ENCODE results near the gene PRX. TPM values are rescaled to one million over a fixed set of nuclear protein-coding genes. Genes with fewer than 3 reads are reported as not detected.

The PRX gene
- total and polyA plus RNA-seq, 2 donors from 2014 or later, result 4.5 to 12.6 TPM

- intact Hi-C loops (cut with DNase I), result no loop called here
- TF ChIP-seq CTCF (IDR thresholded peaks at IDR 0.05; ENCODE audit: borderline replicate concordance, extremely low read depth, insufficient read depth), result no peak
- peak overlapping the region; percentile 55 to 81 for H3K27ac ChIP-seq (ENCODE audit: low read depth in 2 of 2, low read length in 2 of 2)
- H3K27me3 ChIP-seq (ENCODE audit: control insufficient read depth, insufficient read depth, low read length), result no peaks in the 10 kb centered on the region
- DNase-seq (peak; percentile 73 to 91 (median 77)), FAIRE-seq (no peak)
- H3K9me3 ChIP-seq (ENCODE audit: control insufficient read depth in 2 of 3, insufficient read depth in 1 of 3, low read length in 3 of 3), result no peaks in the 10 kb centered on the region
- H3K4me1 ChIP-seq (ENCODE audit: control insufficient read depth in 2 of 3, insufficient read depth in 2 of 3, low read depth in 1 of 3, low read length in 3 of 3), result peaks cover 7 to 10% (median 8%) of the 10 kb centered on the region in 3 donors
- H3K9ac ChIP-seq (ENCODE audit: low read length in 3 of 3), result no peak overlapping the region
- H3K4me3 ChIP-seq (ENCODE audit: low read length in 3 of 3), result no peak overlapping the region
- H3K36me3 ChIP-seq (ENCODE audit: control insufficient read depth in 2 of 3, insufficient read depth in 3 of 3, low read length in 3 of 3), result peaks cover 4 to 20% (median 11%) of the 10 kb centered on the region in 3 donors
These were observed 32.6 kb upstream of the PRX start for GRCh38 chr19:40445780-40446262.

DNA sequence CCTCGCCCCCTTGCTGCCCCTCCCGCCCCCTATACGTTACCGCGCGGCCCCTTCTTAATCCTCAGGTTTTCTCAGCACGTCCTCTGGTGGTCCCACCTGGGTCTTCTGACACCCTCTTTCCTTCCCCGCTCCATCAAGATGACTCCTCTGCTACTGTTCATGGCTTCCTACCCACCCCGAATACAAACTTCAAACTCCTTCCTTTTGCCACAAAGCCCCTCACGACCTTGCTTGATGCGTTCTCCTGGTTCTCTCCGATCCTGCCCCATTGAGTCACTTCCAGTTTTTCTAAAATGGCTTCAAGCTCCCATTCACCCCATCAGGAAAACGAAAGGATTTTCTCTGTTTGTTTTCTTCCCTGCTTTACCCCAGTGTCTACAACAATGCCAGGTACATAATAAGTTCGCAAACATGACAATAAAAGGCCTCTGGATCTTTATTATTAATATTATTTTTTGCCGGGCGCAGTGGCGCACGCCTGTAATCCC, 31.7 kb upstream of the PRX start:
- Histone ChIP-seq H3K36me3 (ENCODE audit: control insufficient read depth in 2 of 3, insufficient read depth in 3 of 3, low read length in 3 of 3) (peaks cover 7 to 25% (median 11%) of the 10 kb centered on the region in 3 donors), H3K9ac (ENCODE audit: low read length in 3 of 3) (peak overlapping the region; percentile 45 to 93 (median 78)), H3K4me3 (ENCODE audit: low read length in 3 of 3) (peak overlapping the region; percentile 64 to 98 (median 77)), H3K27me3 (ENCODE audit: control insufficient read depth, insufficient read depth, low read length) (no peaks in the 10 kb centered on the region), H3K9me3 (ENCODE audit: control insufficient read depth in 2 of 3, insufficient read depth in 1 of 3, low read length in 3 of 3) (no peaks in the 10 kb centered on the region), H3K27ac (ENCODE audit: low read depth in 2 of 2, low read length in 2 of 2) (peak overlapping the region; percentile 96 to 99), H3K4me1 (ENCODE audit: control insufficient read depth in 2 of 3, insufficient read depth in 2 of 3, low read depth in 1 of 3, low read length in 3 of 3) (peaks cover 7 to 10% (median 8%) of the 10 kb centered on the region in 3 donors)
- peak; percentile 29 for TF ChIP-seq CTCF (IDR thresholded peaks at IDR 0.05; ENCODE audit: borderline replicate concordance, extremely low read depth, insufficient read depth)
- FAIRE-seq, result no peak
- no peak for DNase-seq
- intact Hi-C loops (cut with DNase I), result no loop called here

DNA sequence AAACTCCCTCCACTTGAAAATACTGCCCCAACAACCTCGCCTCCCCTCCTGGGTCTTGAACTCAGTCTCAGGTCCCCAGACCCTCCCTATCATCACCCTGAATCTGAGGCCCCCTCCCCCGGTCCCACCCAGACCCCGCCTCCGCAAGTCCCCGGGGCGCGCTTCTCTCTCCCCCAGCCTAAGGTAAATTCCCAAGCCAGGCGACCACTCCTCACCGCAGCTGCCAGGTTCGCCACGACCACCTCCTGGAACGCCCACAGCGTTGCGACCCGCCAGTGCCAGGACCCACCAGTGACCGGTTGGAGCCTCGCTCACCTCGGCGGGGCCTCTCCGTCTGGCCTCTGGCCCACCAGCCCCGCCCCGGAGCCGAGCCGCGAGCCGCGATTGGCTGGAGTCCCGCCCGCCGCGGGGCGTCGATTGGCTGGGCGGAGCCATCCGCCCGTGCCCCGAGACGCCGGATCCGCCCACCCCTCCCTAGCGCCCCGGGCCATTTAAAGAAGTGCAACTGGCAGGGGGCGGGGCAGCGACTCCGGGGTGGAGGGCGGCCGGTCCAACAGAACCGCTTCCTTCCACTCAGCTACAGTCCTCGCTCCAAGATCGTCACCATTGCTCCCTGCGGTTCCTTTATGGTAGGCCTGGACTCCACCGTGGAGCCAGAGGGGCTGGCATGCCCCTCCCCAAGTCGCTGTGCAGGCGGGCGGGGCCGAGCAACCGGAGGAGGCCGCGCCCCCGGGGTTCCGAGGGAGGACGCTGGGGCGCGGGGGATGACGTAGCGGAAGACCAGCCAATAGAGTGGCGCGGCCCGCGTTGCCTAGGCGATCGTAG, 31.0 kb upstream of the PRX start, which contains the start of gene SERTAD3:
TSS of gene SERTAD3 (minus strand) at position 336 of the 825 bp plus-strand sequence. CDS start 2,255 bp downstream, outside the sequence.
- H3K27ac ChIP-seq (ENCODE audit: low read depth in 2 of 2, low read length in 2 of 2), result peak within 1 kb of the TSS; percentile 96 to 99
- peak; percentile 97 to 99 (median 99) for DNase-seq
- no peak for TF ChIP-seq CTCF (IDR thresholded peaks at IDR 0.05; ENCODE audit: borderline replicate concordance, extremely low read depth, insufficient read depth)
- intact Hi-C loops (cut with DNase I), result no loop called here
- FAIRE-seq, result no peak
- peaks cover 7 to 10% (median 8%) of the 10 kb centered on the region in 3 donors for H3K4me1 ChIP-seq (ENCODE audit: control insufficient read depth in 2 of 3, insufficient read depth in 2 of 3, low read depth in 1 of 3, low read length in 3 of 3)
- no peaks in the 10 kb centered on the region for H3K27me3 ChIP-seq (ENCODE audit: control insufficient read depth, insufficient read depth, low read length)
- H3K36me3 ChIP-seq (ENCODE audit: control insufficient read depth in 2 of 3, insufficient read depth in 3 of 3, low read length in 3 of 3), result peaks cover 5 to 25% (median 11%) of the 10 kb centered on the region in 3 donors
- H3K4me3 ChIP-seq (ENCODE audit: low read length in 3 of 3), result peak within 1 kb of the TSS; percentile 93 to 100 (median 98)
- H3K9ac ChIP-seq (ENCODE audit: low read length in 3 of 3), result peak within 1 kb of the TSS; percentile 98 to 100 (median 99)
- no peaks in the 10 kb centered on the region for H3K9me3 ChIP-seq (ENCODE audit: control insufficient read depth in 2 of 3, insufficient read depth in 1 of 3, low read length in 3 of 3)
